Endothelial cell of umbilical vein (primary cell): ENCODE measurements around the gene ITPRID1. TPM values are rescaled to one million over a fixed set of nuclear protein-coding genes. Genes with fewer than 3 reads are reported as not detected.

Source experiments
- BruUV-seq: library from RNA; stranded (reverse); fragments of 400-500 nt; replicated peaks from 2 replicates; lab custom pipeline; 2021; lab: Mats Ljungman, UMichigan
- CTCF ChIA-PET: fragments of 300-600, 350-600 bp; sonication (Branson Sonifier 250); formaldehyde crosslinking; loops from one replicate; lab custom pipeline; 2021; ENCODE audit warnings: antibody characterized with exemption, inconsistent platforms; lab: Charles Lee
- POLR2A ChIA-PET: fragments of 300-600, 350-600 bp; sonication (Branson Sonifier 250); formaldehyde crosslinking; loops from one replicate; lab custom pipeline; 2021; ENCODE audit warnings: antibody characterized with exemption, inconsistent platforms; lab: Charles Lee
- DNase-seq: peaks from one replicate; pipeline ENCODE4 v3.0.0-alpha.2; 2011; ENCODE audit warnings: low read depth, low spot score
- FAIRE-seq: peaks from 2 replicates; lab custom pipeline; 2011; peaks lifted over from hg19 to GRCh38; lab: Jason Lieb, UNC
- H2AFZ ChIP-seq: 2 replicates; pipeline ENCODE4 v1.6.0; 2012; ENCODE audit warnings: low read depth, low read length, control low read depth, inconsistent platforms
- H3K27ac ChIP-seq: 2 replicates; pipeline ENCODE4 v1.5.1; 2011; ENCODE audit warnings: low read depth, mild to moderate bottlenecking, control low read depth, low read length, moderate library complexity; ENCODE audit not compliant: insufficient read depth
- H3K27me3 ChIP-seq, 2 experiments: 2 replicates each; pipeline versions ENCODE4 v1.6.0 to v1.6.1; 2011; ENCODE audit warnings: low read length in 2 of 2, mixed read lengths in 1 of 2; ENCODE audit not compliant: control insufficient read depth in 2 of 2, insufficient read depth in 2 of 2
- H3K36me3 ChIP-seq, 2 experiments: 2 replicates in 1 of 2; 3 replicates in 1 of 2; pipeline ENCODE4 v1.5.1; 2011; ENCODE audit warnings: low read length in 2 of 2, mild to moderate bottlenecking in 1 of 2, moderate library complexity in 1 of 2; ENCODE audit not compliant: control insufficient read depth in 2 of 2, insufficient read depth in 2 of 2; ENCODE audit errors: extremely low read depth in 1 of 2
- H3K4me1 ChIP-seq: 3 replicates; pipeline ENCODE4 v1.5.1; 2011; ENCODE audit warnings: mild to moderate bottlenecking, low read length; ENCODE audit not compliant: control insufficient read depth, insufficient read depth; ENCODE audit errors: extremely low read depth
- H3K4me2 ChIP-seq: 2 replicates; pipeline ENCODE4 v1.6.1; 2011; ENCODE audit warnings: low read length, control low read depth, mixed read lengths; ENCODE audit not compliant: insufficient read depth
- H3K4me3 ChIP-seq, 3 experiments: fragments of 200-600 bp in 1 of 3; sonication (generic), shearing (Covaris generic) in 1 of 3; replicated peaks in 1 of 3; 2 replicates each; pipeline ENCODE4 v1.5.1; 2011 to 2016; ENCODE audit warnings: control low read depth in 3 of 3, low read length in 3 of 3, mild to moderate bottlenecking in 2 of 3, inconsistent platforms in 1 of 3, low read depth in 1 of 3, moderate library complexity in 1 of 3; ENCODE audit not compliant: insufficient read depth in 1 of 3
- H3K79me2 ChIP-seq: 2 replicates; pipeline ENCODE4 v1.6.0; 2012; ENCODE audit warnings: low read length, inconsistent platforms; ENCODE audit not compliant: control insufficient read depth, insufficient read depth
- H3K9ac ChIP-seq: replicated peaks from 2 replicates; pipeline ENCODE3; 2011; ENCODE audit warnings: low read length, control low read depth; ENCODE audit not compliant: insufficient read depth; ENCODE audit errors: extremely low read depth
- H3K9me1 ChIP-seq: replicated peaks from 3 replicates; pipeline ENCODE4 v1.6.0; 2011; ENCODE audit warnings: mild to moderate bottlenecking, low read length; ENCODE audit not compliant: control insufficient read depth, insufficient read depth; ENCODE audit errors: extremely low read depth
- H3K9me3 ChIP-seq: replicated peaks from 2 replicates; pipeline ENCODE4 v1.5.1; 2012; ENCODE audit warnings: low read length, inconsistent platforms; ENCODE audit not compliant: control insufficient read depth, insufficient read depth
- H4K20me1 ChIP-seq: replicated peaks from 2 replicates; pipeline ENCODE3; 2011; ENCODE audit warnings: mild to moderate bottlenecking, low read length; ENCODE audit not compliant: control insufficient read depth, insufficient read depth; ENCODE audit errors: extremely low read depth
- CTCF ChIP-seq, 2 donors: IDR thresholded peaks; 1 replicate in 1 of 2; 2 replicates in 1 of 2; pipeline ENCODE4 v1.5.1; 2011; ENCODE audit warnings: low read length in 2 of 2, mild to moderate bottlenecking in 2 of 2, moderate library complexity in 2 of 2, control low read depth in 1 of 2, inconsistent platforms in 1 of 2, low read depth in 1 of 2; ENCODE audit not compliant: insufficient read depth in 1 of 2; ENCODE audit errors: extremely low read depth in 1 of 2
- EZH2 ChIP-seq: IDR thresholded peaks from 2 replicates; pipeline ENCODE4 v1.6.1; 2012; ENCODE audit warnings: borderline replicate concordance, low read depth, mild to moderate bottlenecking, moderate library complexity, low read length, inconsistent platforms; ENCODE audit not compliant: severe bottlenecking
- FOS ChIP-seq: IDR thresholded peaks from 2 replicates; pipeline ENCODE4 v1.6.1; 2011; ENCODE audit warnings: mild to moderate bottlenecking, low read length, moderate library complexity, borderline replicate concordance; ENCODE audit not compliant: insufficient read depth
- GATA2 ChIP-seq: IDR thresholded peaks from 2 replicates; pipeline ENCODE4 v1.7.0; 2011; ENCODE audit warnings: low read depth, mild to moderate bottlenecking, moderate library complexity, mixed read lengths, low read length; ENCODE audit not compliant: insufficient read length, insufficient read depth
- JUN ChIP-seq: IDR thresholded peaks from 2 replicates; pipeline ENCODE4 v1.6.1; 2011; ENCODE audit warnings: borderline replicate concordance, low read depth; ENCODE audit not compliant: insufficient read length, insufficient read depth
- MAX ChIP-seq: IDR thresholded peaks from 2 replicates; pipeline ENCODE4 v1.6.1; 2011; ENCODE audit not compliant: insufficient read depth, insufficient read length
- MYC ChIP-seq: IDR thresholded peaks from one replicate; pipeline ENCODE4 v1.6.1; 2011; ENCODE audit warnings: mild to moderate bottlenecking, low read depth, low read length
- POLR2A ChIP-seq: IDR thresholded peaks from 2 replicates; pipeline ENCODE4 v1.6.1; 2012; ENCODE audit warnings: low read depth, mild to moderate bottlenecking, control low read depth, low read length
- POLR2AphosphoS5 ChIP-seq: IDR thresholded peaks from 2 replicates; pipeline ENCODE4 v1.6.1; 2012; ENCODE audit warnings: low read depth, mild to moderate bottlenecking, control low read depth, low read length, moderate library complexity; ENCODE audit not compliant: insufficient read depth
- dilution Hi-C: fragments of 300-500 bp; cut with MboI; formaldehyde crosslinking; loops from one replicate; pipeline ENCODE4 v1.15.0; 2019; ENCODE audit warnings: low sequenced_read_pairs; ENCODE audit not compliant: extremely low pct_ligation_motif_present
- intact Hi-C: fragments of 100-400 bp; cut with micrococcal nuclease; formaldehyde crosslinking; loops from one replicate; pipeline ENCODE4 v1.10.0; 2022
- polyA plus RNA-seq, 4 experiments: library from polyadenylated mRNA; depleted of rRNA in 3 of 4; stranded (reverse) in 3 of 4; unstranded in 1 of 4; fragments of >200 nt; gene quantifications; 2 replicates each; pipeline versions ENCODE4 v1.2.1 to v1.2.3, GENCODE V29; 2011 to 2012; ENCODE audit warnings: missing spikeins in 1 of 4
- total RNA-seq: library from RNA; stranded (reverse); gene quantifications from 2 replicates; pipeline ENCODE4 v1.2.3, GENCODE V29; 2021

ITPRID1 gene
- total and polyA plus RNA-seq, 2 donors (not counting 3 experiments of a cell fraction or from before 2014, with no cell fraction given): not detected

GRCh38 chr7:31508823-31509222 is 5.1 kb upstream of the ITPRID1 start:
- Histone ChIP-seq H3K27ac (no peak overlapping the region), H3K9me1 (no peaks in the 10 kb centered on the region), H4K20me1 (no peaks in the 10 kb centered on the region), H3K4me3 (no peak overlapping the region), H3K9me3 (no peaks in the 10 kb centered on the region), H3K27me3 (no peaks in the 10 kb centered on the region), H3K4me2 (no peak overlapping the region), H3K4me1 (no peaks in the 10 kb centered on the region), H3K36me3 (no peaks in the 10 kb centered on the region), H2AFZ (no peak overlapping the region), H3K79me2 (no peaks in the 10 kb centered on the region), H3K9ac (no peak overlapping the region)
- intact Hi-C loops: no loop called here
- DNase-seq (no peak), FAIRE-seq (no peak)
- TF ChIP-seq MYC: no peak
- TF ChIP-seq JUN: no peak
- no peak for TF ChIP-seq FOS
- TF ChIP-seq POLR2AphosphoS5: no peak
- TF ChIP-seq EZH2: no peak
- no peak for TF ChIP-seq MAX
- TF ChIP-seq GATA2: no peak
- TF ChIP-seq CTCF (IDR thresholded peaks at IDR 0.05; ENCODE audit: extremely low read depth in 1 of 2, insufficient read depth in 1 of 2, low read depth in 1 of 2, low read length in 2 of 2): no peak
- no peak for TF ChIP-seq POLR2A
- POLR2A ChIA-PET: no interaction called here
- CTCF ChIA-PET: no interaction called here
- no TSS peak for BruUV-seq
- dilution Hi-C loops: no loop called here
